Measurements from ENCODE around the gene CFDP1. TPM values are rescaled to one million over a fixed set of nuclear protein-coding genes. Genes with fewer than 3 reads are reported as not detected.

CFDP1 gene
- total RNA-seq, 1 experiment from 2014 or later = 77.6 TPM

GRCh38 chr16:75472908-75473877 is 39.9 kb upstream of the CFDP1 start:
- Mint-ChIP-seq H3K27ac (ENCODE audit: unreplicated experiment) (no peak overlapping the region), H3K4me1 (ENCODE audit: low read depth, unreplicated experiment) (no peaks in the 10 kb centered on the region), H3K9me3 (ENCODE audit: unreplicated experiment) (no peaks in the 10 kb centered on the region), H3K4me3 (ENCODE audit: unreplicated experiment) (no peak overlapping the region), H3K27me3 (ENCODE audit: insufficient read depth, unreplicated experiment) (peaks cover 3% of the 10 kb centered on the region), H3K36me3 (ENCODE audit: insufficient read depth, unreplicated experiment) (no peaks in the 10 kb centered on the region)
- POLR2A ChIA-PET = interaction anchor here (0.5 kb wide), 1 partner anchor 44 kb away, joined by 4 read pairs; no protein-coding TSS in a partner anchor
- Histone ChIP-seq H3K4me1 (no peaks in the 10 kb centered on the region), H3K4me3 (ENCODE audit: low read depth, low read length) (no peak overlapping the region), H3K9me3 (no peaks in the 10 kb centered on the region), H3K27me3 (replicated peaks; ENCODE audit: control insufficient read depth, insufficient read depth, low read length) (no peaks in the 10 kb centered on the region), H3K36me3 (ENCODE audit: control insufficient read depth, insufficient read depth, low read length) (no peaks in the 10 kb centered on the region)
- BruUV-seq (replicated peaks) = no TSS peak
- TF ChIP-seq CTCF (IDR thresholded peaks at IDR 0.05; ENCODE audit: insufficient read depth in 1 of 2, low read depth in 1 of 2, low read length in 1 of 2, severe bottlenecking in 1 of 2, unreplicated experiment in 1 of 2) = no peak
- DNase-seq = no peak
- CTCF ChIA-PET = interaction anchor here (0.5 to 1.6 kb wide), 4 partner anchors 44 to 178 kb away, joined by 4 to 7 read pairs (median 4); no protein-coding TSS in a partner anchor
- intact Hi-C loops (cut with micrococcal nuclease; ENCODE audit: unreplicated experiment) = no loop called here

- ChIA-PET CTCF (interaction anchor here (0.6 to 1.6 kb wide), 9 partner anchors 20 to 179 kb away, joined by 3 to 7 read pairs (median 4); no protein-coding TSS in a partner anchor), POLR2A (interaction anchor here (0.5 to 0.6 kb wide), 2 partner anchors 45 to 108 kb away, joined by 4 to 6 read pairs; no protein-coding TSS in a partner anchor)
- peak in 1 of 2 experiments; percentile 68 for DNase-seq
- no peak overlapping the region for H3K4me3 Mint-ChIP-seq (ENCODE audit: unreplicated experiment)
- no peaks in the 10 kb centered on the region for H3K36me3 Mint-ChIP-seq (ENCODE audit: insufficient read depth, unreplicated experiment)
- H3K27me3 Mint-ChIP-seq (ENCODE audit: insufficient read depth, unreplicated experiment) = peaks cover 3% of the 10 kb centered on the region
- Histone ChIP-seq H3K36me3 (ENCODE audit: control insufficient read depth, insufficient read depth, low read length) (no peaks in the 10 kb centered on the region), H3K27me3 (replicated peaks; ENCODE audit: control insufficient read depth, insufficient read depth, low read length) (no peaks in the 10 kb centered on the region), H3K4me1 (no peaks in the 10 kb centered on the region), H3K9me3 (no peaks in the 10 kb centered on the region), H3K4me3 (ENCODE audit: low read depth, low read length) (no peak overlapping the region)
- H3K4me1 Mint-ChIP-seq (ENCODE audit: low read depth, unreplicated experiment) = no peaks in the 10 kb centered on the region
- no peaks in the 10 kb centered on the region for H3K9me3 Mint-ChIP-seq (ENCODE audit: unreplicated experiment)
- peak; percentile 77 to 83 for TF ChIP-seq CTCF (IDR thresholded peaks at IDR 0.05; ENCODE audit: insufficient read depth in 1 of 2, low read depth in 1 of 2, low read length in 1 of 2, severe bottlenecking in 1 of 2, unreplicated experiment in 1 of 2)
- no peak overlapping the region for H3K27ac Mint-ChIP-seq (ENCODE audit: unreplicated experiment)
- intact Hi-C loops (cut with micrococcal nuclease; ENCODE audit: unreplicated experiment) = loop anchor here (1.0 kb wide), 4 partner anchors 45 to 292 kb away; no protein-coding TSS in a partner anchor
- BruUV-seq (replicated peaks) = no TSS peak
Measured at GRCh38 chr16:75471723-75472633, 38.7 kb upstream of the CFDP1 start.

GRCh38 chr16:75466760-75467159 is 33.5 kb upstream of the CFDP1 start:
- Mint-ChIP-seq H3K9me3 (ENCODE audit: unreplicated experiment) (no peaks in the 10 kb centered on the region), H3K4me1 (ENCODE audit: low read depth, unreplicated experiment) (no peaks in the 10 kb centered on the region), H3K36me3 (ENCODE audit: insufficient read depth, unreplicated experiment) (peaks cover 16% of the 10 kb centered on the region), H3K27ac (ENCODE audit: unreplicated experiment) (no peak overlapping the region), H3K27me3 (ENCODE audit: insufficient read depth, unreplicated experiment) (peaks cover under 1% of the 10 kb centered on the region), H3K4me3 (ENCODE audit: unreplicated experiment) (no peak overlapping the region)
- POLR2A ChIA-PET = no interaction called here
- intact Hi-C loops (cut with micrococcal nuclease; ENCODE audit: unreplicated experiment) = no loop called here
- DNase-seq = no peak
- CTCF ChIA-PET = interaction anchor here (0.7 to 0.8 kb wide), 2 partner anchors 9 to 51 kb away, joined by 6 to 11 read pairs; no protein-coding TSS in a partner anchor
- Histone ChIP-seq H3K36me3 (ENCODE audit: control insufficient read depth, insufficient read depth, low read length) (no peaks in the 10 kb centered on the region), H3K27me3 (replicated peaks; ENCODE audit: control insufficient read depth, insufficient read depth, low read length) (no peaks in the 10 kb centered on the region), H3K4me1 (peaks cover 5% of the 10 kb centered on the region), H3K9me3 (no peaks in the 10 kb centered on the region), H3K4me3 (ENCODE audit: low read depth, low read length) (no peak overlapping the region)
- BruUV-seq (replicated peaks) = no TSS peak
- no peak for TF ChIP-seq CTCF (IDR thresholded peaks at IDR 0.05; ENCODE audit: insufficient read depth in 1 of 2, low read depth in 1 of 2, low read length in 1 of 2, severe bottlenecking in 1 of 2, unreplicated experiment in 1 of 2)

Measured in Caco-2 (cell line).